ENCODE data around the gene UBAP1L. TPM values are rescaled to one million over a fixed set of nuclear protein-coding genes. Genes with fewer than 3 reads are reported as not detected.
"Not testable (repeated sequence)": the region's sequence is repeated elsewhere in the genome, so short reads cannot be mapped to it uniquely, and the experiment has no call there.

Gene UBAP1L
- total and polyA plus RNA-seq, 4 donors, result 5.5 to 26.0 (median 11.3) TPM

DNA sequence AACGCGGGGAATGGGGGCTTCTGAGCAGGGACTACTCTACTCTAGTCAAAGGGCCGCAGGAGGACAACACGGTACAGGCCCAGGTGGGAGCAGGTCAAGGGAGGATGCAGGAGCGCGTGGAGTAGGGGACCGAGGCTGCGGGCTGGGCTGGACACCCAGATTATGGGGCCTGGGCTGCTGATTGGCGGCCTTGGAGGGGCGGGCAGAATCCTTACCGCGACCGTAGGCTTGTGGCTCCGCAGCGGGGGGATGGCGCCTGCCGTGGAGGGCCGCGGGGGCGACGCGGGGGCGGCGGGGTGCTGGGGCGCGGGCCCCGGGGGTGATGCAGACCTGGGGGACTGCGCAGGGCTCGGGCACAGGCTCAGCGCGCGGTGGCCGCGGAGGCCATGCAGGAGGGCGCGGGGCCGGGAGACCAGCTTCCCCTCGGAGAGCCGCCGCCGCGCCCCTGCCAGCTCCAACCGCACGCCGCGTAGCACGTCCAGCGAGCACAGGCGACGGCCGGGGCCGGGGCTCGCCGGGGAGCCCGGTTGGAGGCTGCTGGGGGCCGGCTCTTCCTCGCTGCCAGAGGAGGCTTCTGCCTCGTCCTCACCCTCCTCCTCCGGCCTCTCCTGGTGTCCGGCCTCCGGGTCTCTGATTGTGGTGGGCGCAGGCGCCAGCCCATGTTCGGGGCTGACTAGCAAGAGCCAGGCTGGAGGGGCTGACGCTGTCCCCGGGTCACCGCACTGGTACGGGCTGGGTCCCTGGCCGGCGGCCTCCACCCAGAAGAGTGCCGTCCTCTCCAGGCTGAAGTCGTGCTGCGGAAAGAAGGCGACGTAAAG lies 12.9 kb downstream of the UBAP1L start:
- Histone ChIP-seq H3K27me3 (ENCODE audit: control insufficient read depth, insufficient read depth, low read length) (no peaks in the 10 kb centered on the region), H3K9me3 (ENCODE audit: control insufficient read depth, insufficient read depth, low read length) (no peaks in the 10 kb centered on the region), H3K4me1 (ENCODE audit: control insufficient read depth, insufficient read depth, low read length) (peaks cover 8% of the 10 kb centered on the region), H3K27ac (ENCODE audit: low read depth, low read length) (no peak overlapping the region), H3K4me3 (ENCODE audit: low read depth, low read length) (no peak overlapping the region), H3K36me3 (ENCODE audit: control insufficient read depth, insufficient read depth, low read length) (peaks cover 71% of the 10 kb centered on the region)
- DNase-seq (ENCODE audit: low read depth in 4 of 6, low spot score in 6 of 6), result no peak
- whole genome bisulfite sequencing (ENCODE audit: insufficient coverage), result 37% methylated on average over 74 of the region's 75 CpGs

DNA sequence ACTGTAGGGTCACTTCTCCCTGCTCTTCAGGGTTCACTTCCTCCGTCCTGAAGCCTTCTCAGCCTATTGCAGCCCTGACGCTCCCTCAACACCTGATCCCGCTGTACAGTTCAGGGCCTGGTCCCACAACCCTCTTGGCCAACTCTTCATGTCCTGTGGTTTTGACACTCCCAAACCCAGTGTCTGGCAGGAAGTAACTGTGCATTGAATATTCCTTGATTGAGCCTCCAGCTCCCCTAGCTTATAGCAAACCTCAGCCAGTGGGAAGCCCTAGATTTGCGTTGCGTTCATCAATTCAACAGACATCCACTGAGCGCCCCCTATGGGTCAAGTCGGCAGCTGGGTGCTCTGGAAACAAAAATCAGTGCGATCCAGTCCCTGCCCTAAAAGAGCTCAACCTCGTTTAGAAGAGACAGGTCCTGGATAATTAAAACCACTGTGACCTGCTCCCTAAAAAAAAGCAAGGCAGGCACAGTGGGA lies 13.5 kb downstream of the UBAP1L start:
- peaks cover 8% of the 10 kb centered on the region for H3K4me1 ChIP-seq (ENCODE audit: control insufficient read depth, insufficient read depth, low read length)
- peaks cover 75% of the 10 kb centered on the region for H3K36me3 ChIP-seq (ENCODE audit: control insufficient read depth, insufficient read depth, low read length)
- H3K27ac ChIP-seq (ENCODE audit: low read depth, low read length), result no peak overlapping the region
- no peaks in the 10 kb centered on the region for H3K27me3 ChIP-seq (ENCODE audit: control insufficient read depth, insufficient read depth, low read length)
- peak in 5 of 6 donors; percentile 60 to 93 (median 69) for DNase-seq (ENCODE audit: low read depth in 4 of 6, low spot score in 6 of 6)
- H3K9me3 ChIP-seq (ENCODE audit: control insufficient read depth, insufficient read depth, low read length), result no peaks in the 10 kb centered on the region
- H3K4me3 ChIP-seq (ENCODE audit: low read depth, low read length), result no peak overlapping the region
- 32% methylated on average over 9 of the region's 9 CpGs for WGBS (ENCODE audit: insufficient coverage)

DNA sequence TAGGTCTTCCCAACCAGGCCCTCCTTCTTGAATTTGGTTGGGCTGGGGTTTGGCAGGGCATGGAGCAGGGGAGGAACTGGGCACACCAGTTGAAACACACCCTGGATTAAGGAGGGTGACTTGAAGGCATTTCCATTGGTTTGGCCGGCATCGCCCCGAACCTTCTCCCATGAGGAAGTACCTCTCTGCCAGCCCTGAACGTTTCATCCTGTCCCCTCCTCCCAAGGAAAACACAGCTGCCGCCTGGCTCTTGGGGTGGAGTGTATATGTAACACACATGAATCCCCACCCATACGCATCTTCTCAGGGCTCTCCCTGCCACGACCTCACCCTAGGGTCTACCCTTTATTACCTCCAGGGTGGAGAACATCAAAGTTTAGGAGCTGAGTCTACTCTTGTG lies 14.6 kb downstream of the UBAP1L start:
- no CpG with 5 or more reads among the region's 7 CpGs for WGBS (ENCODE audit: insufficient coverage)
- peaks cover 8% of the 10 kb centered on the region for H3K4me1 ChIP-seq (ENCODE audit: control insufficient read depth, insufficient read depth, low read length)
- H3K36me3 ChIP-seq (ENCODE audit: control insufficient read depth, insufficient read depth, low read length), result peaks cover 74% of the 10 kb centered on the region
- no peaks in the 10 kb centered on the region for H3K27me3 ChIP-seq (ENCODE audit: control insufficient read depth, insufficient read depth, low read length)
- H3K4me3 ChIP-seq (ENCODE audit: low read depth, low read length), result no peak overlapping the region
- DNase-seq (ENCODE audit: low read depth in 4 of 6, low spot score in 6 of 6), result no peak
- no peaks in the 10 kb centered on the region for H3K9me3 ChIP-seq (ENCODE audit: control insufficient read depth, insufficient read depth, low read length)
- no peak overlapping the region for H3K27ac ChIP-seq (ENCODE audit: low read depth, low read length)

DNA sequence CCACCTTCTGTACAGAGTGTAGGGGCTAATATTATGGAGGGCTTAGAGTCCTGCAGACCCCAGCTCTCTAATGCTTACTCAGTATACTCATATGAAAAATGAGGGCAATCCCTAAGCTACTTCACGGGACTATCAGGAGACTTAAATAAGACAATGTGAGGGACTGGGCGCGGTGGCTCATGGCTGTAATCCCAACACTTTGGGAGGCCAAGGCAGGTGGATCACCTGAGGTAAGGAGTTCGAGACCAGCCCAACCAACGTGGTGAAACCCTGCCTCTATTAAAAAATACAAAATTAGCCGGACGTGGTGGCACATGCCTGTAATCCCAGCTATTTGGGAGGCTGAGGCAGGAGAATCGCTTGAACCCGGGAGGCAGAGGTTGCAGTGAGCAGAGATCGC lies 15.2 kb downstream of the UBAP1L start:
- DNase-seq (ENCODE audit: low read depth in 4 of 6, low spot score in 6 of 6); H3K27ac ChIP-seq (ENCODE audit: low read depth, low read length); H3K27me3 ChIP-seq (ENCODE audit: control insufficient read depth, insufficient read depth, low read length); H3K9me3 ChIP-seq (ENCODE audit: control insufficient read depth, insufficient read depth, low read length); H3K4me3 ChIP-seq (ENCODE audit: low read depth, low read length): not testable (repeated sequence)
- Histone ChIP-seq H3K4me1 (ENCODE audit: control insufficient read depth, insufficient read depth, low read length) (peaks cover 12% of the 10 kb centered on the region), H3K36me3 (ENCODE audit: control insufficient read depth, insufficient read depth, low read length) (peaks cover 72% of the 10 kb centered on the region)
- WGBS (ENCODE audit: insufficient coverage), result 90% methylated on average over 2 of the region's 10 CpGs

DNA sequence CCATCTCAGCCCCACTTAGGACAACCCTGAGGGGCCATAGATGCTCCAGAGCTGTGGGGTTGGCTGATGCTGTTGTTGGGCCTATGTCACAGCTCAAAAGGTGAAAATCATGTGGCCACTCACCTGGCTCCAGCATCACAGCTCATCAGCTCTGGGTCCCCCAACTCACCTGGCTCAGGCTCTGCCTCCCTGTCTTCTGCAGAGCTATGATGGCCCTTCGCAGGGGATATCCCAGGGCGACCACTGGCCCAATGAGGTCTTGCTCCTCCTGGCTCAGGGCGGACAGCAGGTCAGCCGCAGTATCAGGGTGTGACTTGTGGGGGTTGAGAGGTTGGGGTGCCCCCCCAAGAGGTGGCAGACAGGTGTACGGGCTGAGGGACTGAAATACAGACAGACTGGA lies 15.7 kb downstream of the UBAP1L start:
- H3K4me3 ChIP-seq (ENCODE audit: low read depth, low read length), result no peak overlapping the region
- H3K9me3 ChIP-seq (ENCODE audit: control insufficient read depth, insufficient read depth, low read length), result no peaks in the 10 kb centered on the region
- WGBS (ENCODE audit: insufficient coverage), result 100% methylated on average over 5 of the region's 5 CpGs
- no peak for DNase-seq (ENCODE audit: low read depth in 4 of 6, low spot score in 6 of 6)
- no peak overlapping the region for H3K27ac ChIP-seq (ENCODE audit: low read depth, low read length)
- H3K36me3 ChIP-seq (ENCODE audit: control insufficient read depth, insufficient read depth, low read length), result peaks cover 73% of the 10 kb centered on the region
- no peaks in the 10 kb centered on the region for H3K27me3 ChIP-seq (ENCODE audit: control insufficient read depth, insufficient read depth, low read length)
- peaks cover 16% of the 10 kb centered on the region for H3K4me1 ChIP-seq (ENCODE audit: control insufficient read depth, insufficient read depth, low read length)

DNA sequence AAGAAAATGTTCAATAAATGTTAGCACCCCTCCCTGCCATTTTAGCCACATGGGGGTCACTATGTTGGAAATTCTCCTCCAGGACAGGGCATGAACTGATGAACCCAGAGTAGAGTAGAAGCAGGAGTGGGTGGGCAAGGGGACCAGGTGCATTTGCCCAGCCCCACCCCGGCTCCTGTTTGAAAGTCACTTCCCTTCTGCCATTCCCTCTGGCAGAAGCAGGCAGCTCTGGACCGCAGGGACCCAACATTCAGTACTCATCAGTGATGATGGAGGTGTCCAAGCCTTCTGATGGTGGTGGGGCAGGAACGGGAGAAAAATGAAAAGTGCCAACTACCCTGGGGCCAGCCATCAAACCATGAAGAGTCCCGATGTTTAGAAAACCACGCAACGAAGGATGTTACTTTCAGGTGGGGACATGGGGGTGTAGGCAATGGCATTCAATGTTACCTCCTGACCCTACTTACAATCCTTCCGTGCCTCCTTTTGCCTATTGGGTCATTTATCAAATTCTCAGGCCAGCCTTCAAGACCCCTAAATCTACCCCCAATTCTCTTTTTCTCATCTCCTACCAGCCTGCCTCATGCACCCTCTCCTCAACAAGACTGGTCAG lies 17.2 kb downstream of the UBAP1L start:
- H3K27ac ChIP-seq (ENCODE audit: low read depth, low read length), result no peak overlapping the region
- H3K36me3 ChIP-seq (ENCODE audit: control insufficient read depth, insufficient read depth, low read length), result peaks cover 82% of the 10 kb centered on the region
- no peak for DNase-seq (ENCODE audit: low read depth in 4 of 6, low spot score in 6 of 6)
- H3K27me3 ChIP-seq (ENCODE audit: control insufficient read depth, insufficient read depth, low read length), result no peaks in the 10 kb centered on the region
- 100% methylated on average over 2 of the region's 7 CpGs for WGBS (ENCODE audit: insufficient coverage)
- no peaks in the 10 kb centered on the region for H3K9me3 ChIP-seq (ENCODE audit: control insufficient read depth, insufficient read depth, low read length)
- H3K4me1 ChIP-seq (ENCODE audit: control insufficient read depth, insufficient read depth, low read length), result peaks cover 28% of the 10 kb centered on the region
- no peak overlapping the region for H3K4me3 ChIP-seq (ENCODE audit: low read depth, low read length)

DNA sequence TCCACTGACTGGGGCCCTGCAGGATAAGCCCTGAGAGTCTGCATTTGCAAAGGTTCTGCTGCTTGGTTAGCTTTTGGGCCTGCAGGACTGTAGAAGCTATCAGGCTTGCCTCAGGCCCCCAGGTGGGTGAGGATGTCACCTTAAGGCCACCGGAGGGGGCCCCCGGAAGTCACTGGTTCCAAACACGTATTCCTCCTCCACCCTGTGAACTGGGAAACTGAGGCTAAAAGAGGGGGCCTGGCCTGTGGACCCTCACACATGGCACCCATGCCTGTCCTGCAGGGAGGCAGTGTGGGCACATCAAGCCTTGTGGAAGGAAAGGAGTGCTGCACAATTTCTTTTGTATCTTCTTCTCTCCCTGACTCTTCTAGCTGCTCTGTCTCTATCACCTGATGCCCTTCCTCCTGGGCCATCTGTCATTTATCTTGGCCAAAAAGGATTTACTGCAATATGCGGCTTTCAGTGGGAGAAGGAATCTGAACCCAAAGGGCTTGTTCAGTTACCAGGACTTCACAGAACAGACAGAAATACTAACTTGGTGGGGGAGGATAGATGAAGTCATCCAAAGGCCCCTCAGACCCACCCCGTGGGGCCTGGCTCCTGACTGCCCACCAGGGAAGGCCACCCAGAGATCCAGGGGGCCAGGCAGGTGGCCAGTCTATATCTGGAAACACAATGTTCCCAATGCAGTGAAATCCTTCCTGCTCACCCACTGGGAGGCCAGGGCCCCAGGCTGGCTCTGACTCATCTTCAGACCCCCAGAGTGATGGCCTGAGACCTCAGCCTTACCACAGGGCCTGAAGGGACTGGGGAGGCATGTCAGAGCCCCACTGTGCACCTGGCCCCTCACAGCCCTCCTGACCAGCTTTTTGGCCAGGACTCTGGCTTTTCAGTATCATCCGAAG lies 18.3 kb downstream of the UBAP1L start:
- Histone ChIP-seq H3K9me3 (ENCODE audit: control insufficient read depth, insufficient read depth, low read length) (no peaks in the 10 kb centered on the region), H3K4me3 (ENCODE audit: low read depth, low read length) (no peak overlapping the region), H3K4me1 (ENCODE audit: control insufficient read depth, insufficient read depth, low read length) (peaks cover 28% of the 10 kb centered on the region), H3K36me3 (ENCODE audit: control insufficient read depth, insufficient read depth, low read length) (peaks cover 75% of the 10 kb centered on the region), H3K27ac (ENCODE audit: low read depth, low read length) (no peak overlapping the region), H3K27me3 (ENCODE audit: control insufficient read depth, insufficient read depth, low read length) (no peaks in the 10 kb centered on the region)
- DNase-seq (ENCODE audit: low read depth in 4 of 6, low spot score in 6 of 6), result no peak
- WGBS (ENCODE audit: insufficient coverage), result 94% methylated on average over 6 of the region's 6 CpGs

DNA sequence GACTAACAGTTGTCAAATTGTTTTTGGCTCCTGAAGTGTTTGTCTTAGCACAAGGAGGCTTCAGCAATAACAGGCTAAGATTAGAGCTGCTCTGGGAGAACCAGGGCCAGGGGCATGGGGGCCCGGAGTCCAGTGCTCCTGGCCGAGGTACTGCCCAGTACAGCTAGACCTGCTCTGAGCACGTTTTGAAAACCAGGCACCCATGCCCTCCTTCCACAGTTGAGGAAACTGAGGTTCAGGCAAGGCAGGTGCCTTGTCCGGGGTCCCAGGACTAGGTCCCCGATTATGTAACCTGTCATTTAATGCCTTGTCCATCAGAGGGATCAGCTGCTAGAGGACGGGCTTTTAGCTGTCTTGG lies 19.3 kb downstream of the UBAP1L start:
- Histone ChIP-seq H3K4me3 (ENCODE audit: low read depth, low read length) (no peak overlapping the region), H3K36me3 (ENCODE audit: control insufficient read depth, insufficient read depth, low read length) (peaks cover 68% of the 10 kb centered on the region), H3K9me3 (ENCODE audit: control insufficient read depth, insufficient read depth, low read length) (no peaks in the 10 kb centered on the region), H3K27ac (ENCODE audit: low read depth, low read length) (no peak overlapping the region), H3K27me3 (ENCODE audit: control insufficient read depth, insufficient read depth, low read length) (no peaks in the 10 kb centered on the region), H3K4me1 (ENCODE audit: control insufficient read depth, insufficient read depth, low read length) (peaks cover 22% of the 10 kb centered on the region)
- 87% methylated on average over 6 of the region's 6 CpGs for WGBS (ENCODE audit: insufficient coverage)
- DNase-seq (ENCODE audit: low read depth in 4 of 6, low spot score in 6 of 6), result peak in 1 of 6 donors; percentile 31

DNA sequence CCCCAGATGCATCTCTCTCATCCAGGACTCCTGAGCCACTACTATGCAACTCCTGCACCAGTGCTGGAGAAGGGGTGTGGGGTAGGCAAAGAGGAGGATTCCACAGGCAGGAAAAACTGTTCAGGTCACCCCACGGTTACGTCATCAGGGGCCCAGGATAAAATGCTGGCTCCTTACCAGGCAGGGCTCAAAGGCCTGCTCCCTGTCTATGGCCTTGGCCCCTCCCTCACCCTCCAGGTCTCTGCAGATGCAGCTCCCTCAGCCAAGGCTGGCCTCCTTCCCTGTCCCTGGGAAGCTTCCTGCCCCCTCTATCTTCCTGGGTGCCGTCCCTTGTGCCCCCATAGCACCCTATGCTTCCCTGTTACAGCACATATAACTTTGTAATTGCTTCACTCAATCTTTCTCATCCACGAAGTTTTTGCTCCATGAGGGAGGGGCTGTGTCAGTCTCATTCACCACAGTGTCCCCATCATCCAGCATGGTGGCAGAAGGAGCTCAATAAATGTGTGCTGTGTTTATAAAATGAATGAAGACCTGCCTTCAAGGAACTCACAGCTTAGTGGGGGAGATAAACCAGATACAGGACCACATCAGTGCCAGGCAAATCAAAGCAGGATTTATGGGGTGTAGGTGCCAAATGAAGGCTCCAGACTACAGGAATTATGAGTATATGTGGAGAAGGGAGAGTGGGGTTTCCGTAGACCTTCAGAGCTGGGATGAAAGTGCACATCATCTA lies 19.8 kb downstream of the UBAP1L start:
- Histone ChIP-seq H3K4me3 (ENCODE audit: low read depth, low read length) (no peak overlapping the region), H3K36me3 (ENCODE audit: control insufficient read depth, insufficient read depth, low read length) (peaks cover 67% of the 10 kb centered on the region), H3K9me3 (ENCODE audit: control insufficient read depth, insufficient read depth, low read length) (no peaks in the 10 kb centered on the region), H3K4me1 (ENCODE audit: control insufficient read depth, insufficient read depth, low read length) (peaks cover 22% of the 10 kb centered on the region), H3K27ac (ENCODE audit: low read depth, low read length) (no peak overlapping the region), H3K27me3 (ENCODE audit: control insufficient read depth, insufficient read depth, low read length) (no peaks in the 10 kb centered on the region)
- WGBS (ENCODE audit: insufficient coverage), result 89% methylated on average over 4 of the region's 5 CpGs
- no peak for DNase-seq (ENCODE audit: low read depth in 4 of 6, low spot score in 6 of 6)
